ENCODE results near the gene EOGT. TPM values are rescaled to one million over a fixed set of nuclear protein-coding genes. Genes with fewer than 3 reads are reported as not detected.

Gene EOGT
- total RNA-seq, 1 experiment from 2014 or later: 20.1 TPM

- CTCF ChIA-PET: no interaction called here
- peaks cover 11 to 24% of the 10 kb centered on the region in 2 experiments; a peak in 3 of 4 replicates for H3K36me3 ChIP-seq (ENCODE audit: control insufficient read depth in 1 of 2, insufficient read depth in 2 of 2, low read length in 2 of 2)
- ATAC-seq: no peak
Measured at GRCh38 chr3:69005071-69005790, 8.3 kb downstream of the EOGT start.

More at GRCh38 chr3:69005071-69005790, 8.3 kb downstream of the EOGT start:
- no peak for DNase-seq (ENCODE audit: low read depth, low spot score)
- no peak for TF ChIP-seq FOSL1 (IDR thresholded peaks at IDR 0.05; ENCODE audit: low read depth)
- no peak for TF ChIP-seq ATF3 (IDR thresholded peaks at IDR 0.05)
- TF ChIP-seq EZH2 (IDR thresholded peaks at IDR 0.05): no peak
- TF ChIP-seq ZFX (IDR thresholded peaks at IDR 0.05): no peak
- TF ChIP-seq, protein P1, sequence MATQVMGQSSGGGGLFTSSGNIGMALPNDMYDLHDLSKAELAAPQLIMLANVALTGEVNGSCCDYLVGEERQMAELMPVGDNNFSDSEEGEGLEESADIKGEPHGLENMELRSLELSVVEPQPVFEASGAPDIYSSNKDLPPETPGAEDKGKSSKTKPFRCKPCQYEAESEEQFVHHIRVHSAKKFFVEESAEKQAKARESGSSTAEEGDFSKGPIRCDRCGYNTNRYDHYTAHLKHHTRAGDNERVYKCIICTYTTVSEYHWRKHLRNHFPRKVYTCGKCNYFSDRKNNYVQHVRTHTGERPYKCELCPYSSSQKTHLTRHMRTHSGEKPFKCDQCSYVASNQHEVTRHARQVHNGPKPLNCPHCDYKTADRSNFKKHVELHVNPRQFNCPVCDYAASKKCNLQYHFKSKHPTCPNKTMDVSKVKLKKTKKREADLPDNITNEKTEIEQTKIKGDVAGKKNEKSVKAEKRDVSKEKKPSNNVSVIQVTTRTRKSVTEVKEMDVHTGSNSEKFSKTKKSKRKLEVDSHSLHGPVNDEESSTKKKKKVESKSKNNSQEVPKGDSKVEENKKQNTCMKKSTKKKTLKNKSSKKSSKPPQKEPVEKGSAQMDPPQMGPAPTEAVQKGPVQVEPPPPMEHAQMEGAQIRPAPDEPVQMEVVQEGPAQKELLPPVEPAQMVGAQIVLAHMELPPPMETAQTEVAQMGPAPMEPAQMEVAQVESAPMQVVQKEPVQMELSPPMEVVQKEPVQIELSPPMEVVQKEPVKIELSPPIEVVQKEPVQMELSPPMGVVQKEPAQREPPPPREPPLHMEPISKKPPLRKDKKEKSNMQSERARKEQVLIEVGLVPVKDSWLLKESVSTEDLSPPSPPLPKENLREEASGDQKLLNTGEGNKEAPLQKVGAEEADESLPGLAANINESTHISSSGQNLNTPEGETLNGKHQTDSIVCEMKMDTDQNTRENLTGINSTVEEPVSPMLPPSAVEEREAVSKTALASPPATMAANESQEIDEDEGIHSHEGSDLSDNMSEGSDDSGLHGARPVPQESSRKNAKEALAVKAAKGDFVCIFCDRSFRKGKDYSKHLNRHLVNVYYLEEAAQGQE (IDR thresholded peaks at IDR 0.05; ENCODE audit: low read depth): no peak
- no peak for TF ChIP-seq ELF1 (IDR thresholded peaks at IDR 0.05; ENCODE audit: borderline replicate concordance, low read depth)
- TF ChIP-seq JUND (IDR thresholded peaks at IDR 0.05): no peak
- no peak for TF ChIP-seq SRF (IDR thresholded peaks at IDR 0.05; ENCODE audit: low read depth)
- no peak for TF ChIP-seq POLR2A (IDR thresholded peaks at IDR 0.05; ENCODE audit: borderline replicate concordance, extremely low read depth, insufficient read depth, insufficient read length)
- TF ChIP-seq YY1 (IDR thresholded peaks at IDR 0.05; ENCODE audit: extremely low read depth, insufficient replicate concordance, low read depth, low read length): no peak
- no peak overlapping the region for H2AFZ ChIP-seq (ENCODE audit: low read depth, low read length, poor library complexity, severe bottlenecking)
- POLR2A ChIA-PET: no interaction called here
- H3K4me3 ChIP-seq (replicated peaks in 1 of 2; ENCODE audit: low read depth in 1 of 2, low read length in 2 of 2): no peak overlapping the region
- no peaks in the 10 kb centered on the region for H3K9me2 ChIP-seq (ENCODE audit: insufficient read depth)
- H3K27me3 ChIP-seq (ENCODE audit: insufficient read depth, low read length): no peaks in the 10 kb centered on the region
- no peak overlapping the region for H3K27ac ChIP-seq (ENCODE audit: low read depth, low read length)
- no peak overlapping the region for H3K9ac ChIP-seq (ENCODE audit: low read length)
- H3K79me2 ChIP-seq (ENCODE audit: insufficient read depth, low read length): no peaks in the 10 kb centered on the region
- RAD21 ChIA-PET (ENCODE audit: low non-redundant PET in 1 of 2, low total read pairs in 2 of 2, uncharacterized antibody in 2 of 2, unreplicated experiment in 2 of 2): no interaction called here
- no peaks in the 10 kb centered on the region for H3K9me3 ChIP-seq (ENCODE audit: control insufficient read depth in 1 of 2, insufficient read depth in 1 of 2, low read depth in 1 of 2, low read length in 2 of 2)
- no peak overlapping the region for H3K4me2 ChIP-seq (ENCODE audit: low read length)
- no TSS peak for BruUV-seq (replicated peaks)
- intact Hi-C loops (cut with micrococcal nuclease): no loop called here
- H3K4me1 ChIP-seq (ENCODE audit: control insufficient read depth in 1 of 2, insufficient read depth in 2 of 2, low read length in 2 of 2): no peaks in the 10 kb centered on the region
- no peaks in the 10 kb centered on the region for H4K20me1 ChIP-seq (ENCODE audit: insufficient read depth)

Measured in HCT116 (cell line).